ENCODE data around the gene MEG3.
"Not testable (repeated sequence)": the region's sequence is repeated elsewhere in the genome, so short reads cannot be mapped to it uniquely, and the experiment has no call there.

Gene MEG3

GRCh38 chr14:100789460-100790417 lies 36.2 kb upstream of the MEG3 start:
- no peak for DNase-seq

- no peak for DNase-seq
These were observed 35.2 kb upstream of the MEG3 start for GRCh38 chr14:100790502-100791347.

GRCh38 chr14:100791348-100791735 lies 34.6 kb upstream of the MEG3 start:
- no peak for DNase-seq

GRCh38 chr14:100791995-100792394 lies 33.9 kb upstream of the MEG3 start:
- DNase-seq = no peak

- no peak for DNase-seq
These were observed 29.0 kb upstream of the MEG3 start for GRCh38 chr14:100796946-100797345.

GRCh38 chr14:100800041-100800440 lies 25.9 kb upstream of the MEG3 start:
- no peak for DNase-seq

GRCh38 chr14:100801433-100801832 lies 24.5 kb upstream of the MEG3 start:
- DNase-seq = not testable (repeated sequence)

GRCh38 chr14:100802179-100802578 lies 23.7 kb upstream of the MEG3 start:
- no peak for DNase-seq

- DNase-seq = no peak
These were observed 23.2 kb upstream of the MEG3 start for GRCh38 chr14:100802766-100803165.

- DNase-seq = no peak
These were observed 22.7 kb upstream of the MEG3 start for GRCh38 chr14:100803226-100803625.

- DNase-seq = no peak
These were observed 22.2 kb upstream of the MEG3 start for GRCh38 chr14:100803676-100804075.

GRCh38 chr14:100804138-100804537 lies 21.8 kb upstream of the MEG3 start:
- DNase-seq = no peak

GRCh38 chr14:100804558-100805309 lies 21.2 kb upstream of the MEG3 start:
- no peak for DNase-seq

GRCh38 chr14:100806386-100806785 lies 19.5 kb upstream of the MEG3 start:
- DNase-seq = no peak

GRCh38 chr14:100807496-100807895 lies 18.4 kb upstream of the MEG3 start:
- no peak for DNase-seq

GRCh38 chr14:100807979-100808734 lies 17.8 kb upstream of the MEG3 start:
- DNase-seq = no peak

GRCh38 chr14:100810435-100810834 lies 15.5 kb upstream of the MEG3 start:
- DNase-seq = no peak

GRCh38 chr14:100810861-100811461 lies 15.0 kb upstream of the MEG3 start:
- no peak for DNase-seq

GRCh38 chr14:100813291-100813690 lies 12.6 kb upstream of the MEG3 start:
- no peak for DNase-seq

GRCh38 chr14:100815478-100816285 lies 10.2 kb upstream of the MEG3 start:
- no peak for DNase-seq

Measured in stimulated activated CD4-positive, alpha-beta T cell treated with anti-CD3 and anti-CD28 coated beads, Interleukin-1b, Interleukin-23, amount 100 ng/mL, for 48 hours (primary cell).